AG04449 (cell line): ENCODE results near the gene AP2A2.

ENCODE experiments used
- CTCF ChIA-PET: fragments of 350-600 bp; formaldehyde crosslinking; extraction: SDS; loops from one replicate; lab custom pipeline; 2021; ENCODE audit warnings: antibody characterized with exemption; lab: Yijun Ruan, JAX
- POLR2A ChIA-PET: fragments of 400-600, 350-600 bp; formaldehyde crosslinking; extraction: SDS; loops from one replicate; lab custom pipeline; 2020; ENCODE audit warnings: antibody characterized with exemption, inconsistent platforms; lab: Yijun Ruan, JAX
- DNase-seq: peaks from one replicate; pipeline ENCODE4 v3.0.0-alpha.2; 2010; ENCODE audit warnings: low read depth, low spot score
- H3K4me3 ChIP-seq: 2 replicates; pipeline ENCODE4 v1.5.1; 2011; ENCODE audit warnings: low read depth, mild to moderate bottlenecking, control low read depth, low read length
- CTCF ChIP-seq: IDR thresholded peaks from one replicate; pipeline ENCODE4 v1.5.1; 2011; ENCODE audit warnings: mild to moderate bottlenecking, moderate library complexity, low read length, control low read depth, inconsistent platforms; ENCODE audit not compliant: insufficient read depth; ENCODE audit errors: missing control alignments

Gene AP2A2

GRCh38 chr11:990101-990500, 64.4 kb downstream of the AP2A2 start:
- DNase-seq, result no peak
- CTCF ChIA-PET, result no interaction called here
- POLR2A ChIA-PET, result no interaction called here
- no peak for TF ChIP-seq CTCF
- H3K4me3 ChIP-seq, result no peak overlapping the region

GRCh38 chr11:991034-991433, 65.4 kb downstream of the AP2A2 start:
- DNase-seq, result no peak
- no peak for TF ChIP-seq CTCF
- no peak overlapping the region for H3K4me3 ChIP-seq
- ChIA-PET CTCF (no interaction called here), POLR2A (no interaction called here)

- no peak for DNase-seq
- POLR2A ChIA-PET, result no interaction called here
- no peak for TF ChIP-seq CTCF
- CTCF ChIA-PET, result no interaction called here
- no peak overlapping the region for H3K4me3 ChIP-seq
These were observed 66.1 kb downstream of the AP2A2 start for GRCh38 chr11:991711-992307.

- ChIA-PET POLR2A (no interaction called here), CTCF (no interaction called here)
- no peak overlapping the region for H3K4me3 ChIP-seq
- no peak for DNase-seq
- no peak for TF ChIP-seq CTCF
These were observed 66.9 kb downstream of the AP2A2 start for GRCh38 chr11:992577-992976.

- ChIA-PET POLR2A (no interaction called here), CTCF (interaction anchor here (1.1 kb wide), 1 partner anchor 20 kb away, joined by 3 read pairs; no protein-coding TSS in a partner anchor)
- no peak overlapping the region for H3K4me3 ChIP-seq
- no peak for TF ChIP-seq CTCF
- DNase-seq, result no peak
These were observed 68.0 kb downstream of the AP2A2 start for GRCh38 chr11:993632-994167.

GRCh38 chr11:995044-995751, 69.5 kb downstream of the AP2A2 start:
- DNase-seq, result no peak
- TF ChIP-seq CTCF, result no peak
- CTCF ChIA-PET, result no interaction called here
- POLR2A ChIA-PET, result no interaction called here
- H3K4me3 ChIP-seq, result no peak overlapping the region
